Endodermal cell (in vitro differentiated cells): ENCODE results near the gene SPOCK2. TPM values are rescaled to one million over a fixed set of nuclear protein-coding genes. Genes with fewer than 3 reads are reported as not detected.
A peak's percentile ranks its signal among the peaks of the same experiment; 100 is the strongest.

Experiments
- DNase-seq: peaks from one replicate; pipeline ENCODE4 v3.0.0-alpha.2; 2017
- H3K27ac ChIP-seq: 2 replicates; pipeline ENCODE4 v1.5.1; 2013; ENCODE audit warnings: mild to moderate bottlenecking, low read depth, low read length, moderate library complexity
- H3K27me3 ChIP-seq: 2 replicates; pipeline ENCODE4 v1.6.1; 2013; ENCODE audit warnings: mild to moderate bottlenecking, low read length, moderate library complexity; ENCODE audit not compliant: insufficient read depth, control insufficient read depth, poor library complexity, severe bottlenecking
- H3K36me3 ChIP-seq: 2 replicates; pipeline ENCODE4 v1.7.0; 2013; ENCODE audit warnings: mild to moderate bottlenecking, low read length, moderate library complexity; ENCODE audit not compliant: control insufficient read depth, insufficient read depth
- H3K4me1 ChIP-seq: one replicate; pipeline ENCODE4 v1.7.0; 2013; ENCODE audit warnings: low read length; ENCODE audit not compliant: control insufficient read depth, insufficient read depth
- H3K4me3 ChIP-seq: 2 replicates; pipeline ENCODE4 v1.5.1; 2013; ENCODE audit warnings: mild to moderate bottlenecking, low read length, moderate library complexity
- H3K9ac ChIP-seq: 2 replicates; pipeline ENCODE4 v1.6.1; 2013; ENCODE audit warnings: mild to moderate bottlenecking, low read length, moderate library complexity; ENCODE audit not compliant: poor library complexity, severe bottlenecking; ENCODE audit errors: extremely low read depth
- H3K9me3 ChIP-seq: 2 replicates; pipeline ENCODE4 v1.6.1; 2013; ENCODE audit warnings: mild to moderate bottlenecking, low read length, moderate library complexity; ENCODE audit not compliant: control insufficient read depth
- H3K27ac Mint-ChIP-seq: 2 replicates; pipeline ENCODE4 v1.8.0; 2020; ENCODE audit warnings: mixed read lengths
- H3K27me3 Mint-ChIP-seq: 2 replicates; pipeline ENCODE4 v1.8.0; 2021; ENCODE audit warnings: mild to moderate bottlenecking, mixed read lengths; ENCODE audit not compliant: insufficient read depth
- H3K36me3 Mint-ChIP-seq: 2 replicates; pipeline ENCODE4 v1.8.0; 2020; ENCODE audit warnings: low read depth, mixed read lengths
- H3K4me1 Mint-ChIP-seq: 2 replicates; pipeline ENCODE4 v1.8.0; 2020; ENCODE audit warnings: mixed read lengths
- H3K4me3 Mint-ChIP-seq: 2 replicates; pipeline ENCODE4 v1.8.0; 2020; ENCODE audit warnings: mild to moderate bottlenecking, moderate library complexity, mixed read lengths
- H3K9me3 Mint-ChIP-seq: 2 replicates; pipeline ENCODE4 v1.8.0; 2020; ENCODE audit warnings: mild to moderate bottlenecking, mixed read lengths
- CTCF ChIP-seq: fragments of 200-600 bp; sonication (generic); conservative IDR thresholded peaks from 2 replicates; pipeline ENCODE4 v1.5.0; 2021; ENCODE audit warnings: antibody characterized with exemption, mild to moderate bottlenecking
- WGBS, 2 experiments: methylation state at CpG; one replicate each; pipeline versions ENCODE4 v1.1.5 to v1.1.7; 2013; ENCODE audit warnings: missing lambda C conversion rate in 2 of 2, mixed read lengths in 1 of 2; ENCODE audit not compliant: insufficient coverage in 1 of 2, insufficient read length in 1 of 2; 5-methylcytosine and 5-hydroxymethylcytosine counted together
- total RNA-seq, 2 donors: library from RNA; stranded (reverse); fragmentation: NEBNext Ultra II Directional in 1 of 2; extraction: Animal tissue kit (Norgen Biotek cat#: 25700) in 1 of 2; gene quantifications; 2 replicates in 1 of 2; 3 replicates in 1 of 2; pipeline ENCODE4 v1.2.1, GENCODE V29; 2021

SPOCK2 gene
- total RNA-seq, 2 donors from 2014 or later: 1.6 to 3.7 TPM

- Mint-ChIP-seq H3K4me1 (peaks cover 7% of the 10 kb centered on the region), H3K27me3 (no peaks in the 10 kb centered on the region), H3K9me3 (peaks cover 12% of the 10 kb centered on the region), H3K36me3 (peaks cover 19% of the 10 kb centered on the region), H3K4me3 (no peak overlapping the region), H3K27ac (peak overlapping the region; percentile 16)
- no peak for DNase-seq
- Histone ChIP-seq H3K27me3 (no peaks in the 10 kb centered on the region), H3K9me3 (no peaks in the 10 kb centered on the region), H3K4me1 (no peaks in the 10 kb centered on the region), H3K9ac (no peak overlapping the region), H3K4me3 (no peak overlapping the region), H3K36me3 (peaks cover 3% of the 10 kb centered on the region), H3K27ac (peak overlapping the region; percentile 22)
- no peak for TF ChIP-seq CTCF
- WGBS, 2 experiments: 87 to 92% methylated on average over 9 to 10 of the region's 10 CpGs
Measured at GRCh38 chr10:72134785-72135767, 46.7 kb upstream of the SPOCK2 start.

GRCh38 chr10:72133517-72133916, 45.2 kb upstream of the SPOCK2 start:
- Histone ChIP-seq H3K27ac (no peak overlapping the region), H3K9ac (no peak overlapping the region), H3K4me1 (no peaks in the 10 kb centered on the region), H3K27me3 (no peaks in the 10 kb centered on the region), H3K9me3 (no peaks in the 10 kb centered on the region), H3K36me3 (peaks cover 7% of the 10 kb centered on the region), H3K4me3 (no peak overlapping the region)
- TF ChIP-seq CTCF: no peak
- peaks cover 6% of the 10 kb centered on the region for H3K4me1 Mint-ChIP-seq
- H3K27me3 Mint-ChIP-seq: no peaks in the 10 kb centered on the region
- peaks cover 12% of the 10 kb centered on the region for H3K9me3 Mint-ChIP-seq
- H3K36me3 Mint-ChIP-seq: peaks cover 21% of the 10 kb centered on the region
- H3K4me3 Mint-ChIP-seq: no peak overlapping the region
- H3K27ac Mint-ChIP-seq: no peak overlapping the region
- no peak for DNase-seq

- H3K27me3 ChIP-seq: no peaks in the 10 kb centered on the region
- H3K4me3 ChIP-seq: no peak overlapping the region
- Mint-ChIP-seq H3K4me3 (no peak overlapping the region), H3K4me1 (peaks cover 6% of the 10 kb centered on the region), H3K36me3 (peaks cover 21% of the 10 kb centered on the region), H3K27me3 (no peaks in the 10 kb centered on the region), H3K9me3 (peaks cover 12% of the 10 kb centered on the region), H3K27ac (no peak overlapping the region)
- no peak for TF ChIP-seq CTCF
- no peaks in the 10 kb centered on the region for H3K9me3 ChIP-seq
- 87 to 92% methylated on average over 4 of the region's 4 CpGs for WGBS, 2 experiments
- no peak overlapping the region for H3K9ac ChIP-seq
- H3K4me1 ChIP-seq: no peaks in the 10 kb centered on the region
- peaks cover 7% of the 10 kb centered on the region for H3K36me3 ChIP-seq
- H3K27ac ChIP-seq: no peak overlapping the region
- DNase-seq: no peak
Measured at GRCh38 chr10:72132854-72133253, 44.5 kb upstream of the SPOCK2 start.
